GM23338 (cell line): ENCODE results near the gene EPHA3. TPM values are rescaled to one million over a fixed set of nuclear protein-coding genes. Genes with fewer than 3 reads are reported as not detected.

Source experiments
- ATAC-seq: fragments of 200-7000 bp; cut with Tn5 transposase; 3 replicates; pipeline ENCODE4 v1.9.1; 2020
- DNase-seq: peaks from one replicate; pipeline ENCODE4 v3.0.0-alpha.2; 2015; ENCODE audit warnings: low spot score
- H2AFZ ChIP-seq: fragments of 200-600 bp; sonication (generic); 2 replicates; pipeline ENCODE4 v1.8.0; 2016; ENCODE audit warnings: antibody characterized with exemption, mild to moderate bottlenecking, moderate library complexity
- H3F3A ChIP-seq: fragments of 200-600 bp; sonication (generic); replicated peaks from 2 replicates; pipeline ENCODE4 v1.8.0; 2017; ENCODE audit warnings: antibody characterized with exemption, mixed run types, low read depth
- H3K27ac ChIP-seq: fragments of 200-600 bp; sonication (generic); 2 replicates; pipeline ENCODE4 v1.6.1; 2016; ENCODE audit warnings: low read depth
- H3K27me3 ChIP-seq: fragments of 200-600 bp; sonication (generic); 2 replicates; pipeline ENCODE4 v1.8.0; 2016; ENCODE audit warnings: mild to moderate bottlenecking, mixed run types, moderate library complexity; ENCODE audit not compliant: insufficient read depth
- H3K36me3 ChIP-seq: fragments of 200-600 bp; sonication (generic); 2 replicates; pipeline ENCODE4 v1.8.0; 2016; ENCODE audit warnings: mild to moderate bottlenecking; ENCODE audit not compliant: insufficient read depth
- H3K4me1 ChIP-seq: fragments of 200-600 bp; sonication (generic); 2 replicates; pipeline ENCODE4 v1.8.0; 2016; ENCODE audit warnings: mild to moderate bottlenecking, moderate library complexity; ENCODE audit not compliant: insufficient read depth
- H3K4me2 ChIP-seq: fragments of 200-600 bp; sonication (generic); 2 replicates; pipeline ENCODE4 v1.7.1; 2017; ENCODE audit warnings: mixed run types
- H3K4me3 ChIP-seq: fragments of 200-600 bp; sonication (generic); 2 replicates; pipeline ENCODE4 v1.6.1; 2016; ENCODE audit warnings: mixed run types
- H3K79me2 ChIP-seq: fragments of 200-600 bp; sonication (generic); replicated peaks from 2 replicates; pipeline ENCODE4 v1.8.0; 2017; ENCODE audit warnings: mild to moderate bottlenecking; ENCODE audit not compliant: insufficient read depth
- H3K9me2 ChIP-seq: fragments of 200-600 bp; sonication (generic); 2 replicates; pipeline ENCODE4 v1.8.0; 2017; ENCODE audit not compliant: insufficient read depth
- H4K20me1 ChIP-seq: fragments of 200-600 bp; sonication (generic); replicated peaks from 2 replicates; pipeline ENCODE4 v1.8.0; 2017; ENCODE audit warnings: mild to moderate bottlenecking; ENCODE audit not compliant: insufficient read depth
- H3K27ac Mint-ChIP-seq: 2 replicates; pipeline ENCODE4 v1.8.0; 2020; ENCODE audit warnings: inconsistent platforms, mild to moderate bottlenecking, moderate library complexity, mixed read lengths
- H3K27me3 Mint-ChIP-seq: 3 replicates; pipeline ENCODE4 v1.8.0; 2022; ENCODE audit warnings: low read depth, mild to moderate bottlenecking, moderate library complexity, mixed read lengths, inconsistent platforms; ENCODE audit not compliant: insufficient read depth, poor library complexity
- H3K36me3 Mint-ChIP-seq: 3 replicates; pipeline ENCODE4 v1.8.0; 2021; ENCODE audit warnings: low read depth, mild to moderate bottlenecking, inconsistent platforms, moderate library complexity, mixed read lengths
- H3K4me1 Mint-ChIP-seq: 3 replicates; pipeline ENCODE4 v1.8.0; 2020; ENCODE audit warnings: mild to moderate bottlenecking, inconsistent platforms, mixed read lengths
- H3K4me3 Mint-ChIP-seq: 3 replicates; pipeline ENCODE4 v1.8.0; 2021; ENCODE audit warnings: moderate library complexity, mild to moderate bottlenecking, inconsistent platforms, mixed read lengths
- H3K9me3 Mint-ChIP-seq: 3 replicates; pipeline ENCODE4 v1.8.0; 2020; ENCODE audit warnings: moderate library complexity, mild to moderate bottlenecking, inconsistent platforms, mixed read lengths
- CREB1 ChIP-seq: fragments of 250-450 bp; sonication (Bioruptor Pico); IDR thresholded peaks from 2 replicates; pipeline ENCODE4 v1.5.0; 2020; ENCODE audit warnings: low read depth, mild to moderate bottlenecking, moderate library complexity
- EZH2 ChIP-seq: fragments of 200-600 bp; sonication (generic); IDR thresholded peaks from one replicate; pipeline ENCODE4 v1.8.0; 2017; ENCODE audit warnings: antibody characterized with exemption, mild to moderate bottlenecking, low read depth; ENCODE audit not compliant: unreplicated experiment
- EZH2phosphoT487 ChIP-seq: fragments of 200-600 bp; sonication (generic); IDR thresholded peaks from one replicate; pipeline ENCODE4 v1.8.1; 2018; ENCODE audit warnings: antibody characterized with exemption; ENCODE audit not compliant: unreplicated experiment
- JUNB ChIP-seq: IDR thresholded peaks from one replicate; pipeline ENCODE4 v1.6.1; 2016; ENCODE audit warnings: antibody characterized with exemption; ENCODE audit not compliant: unreplicated experiment
- NANOG ChIP-seq: IDR thresholded peaks from 2 replicates; pipeline ENCODE4 v1.6.1; 2016; ENCODE audit warnings: antibody characterized with exemption, borderline replicate concordance
- POLR2AphosphoS5 ChIP-seq: IDR thresholded peaks from 2 replicates; pipeline ENCODE4 v1.6.1; 2016; ENCODE audit warnings: antibody characterized with exemption, low read depth
- STAT1 ChIP-seq: IDR thresholded peaks from one replicate; pipeline ENCODE4 v1.6.1; 2016; ENCODE audit warnings: antibody characterized with exemption; ENCODE audit not compliant: unreplicated experiment
- ZNF114 ChIP-seq: fragments of 250-450 bp; sonication (Bioruptor Pico); IDR thresholded peaks from 2 replicates; pipeline ENCODE4 v1.5.0; 2020; ENCODE audit warnings: mild to moderate bottlenecking, moderate library complexity
- ZNF331 ChIP-seq: fragments of 250-450 bp; sonication (Bioruptor Pico); IDR thresholded peaks from 2 replicates; pipeline ENCODE4 v1.5.0; 2020; ENCODE audit warnings: low read depth, mild to moderate bottlenecking, moderate library complexity
- polyA plus RNA-seq: library from polyadenylated mRNA; unstranded; fragments of >200 nt; fragmentation: Nextera tagmentation; extraction: Ambion mirVana; gene quantifications from 2 replicates; pipeline ENCODE4 v1.2.1, GENCODE V29; 2016
- total RNA-seq: library from RNA; depleted of rRNA; stranded (reverse); fragments of >200 nt; shearing (Covaris generic); gene quantifications from 2 replicates; pipeline ENCODE4 v1.2.3, GENCODE V29; 2014
- TF ChIP-seq, protein P1 (sequence below), 2 experiments: fragments of 200-600 bp in 1 of 2; sonication (generic) in 1 of 2; conservative IDR thresholded peaks; 2 replicates each; pipeline versions ENCODE4 v1.5.1 to v1.6.1; 2016 to 2017; ENCODE audit warnings: antibody characterized with exemption in 2 of 2, low read depth in 2 of 2, mild to moderate bottlenecking in 2 of 2, moderate library complexity in 1 of 2
- TF ChIP-seq, protein P2 (sequence below): IDR thresholded peaks from one replicate; pipeline ENCODE4 v1.6.1; 2018; ENCODE audit warnings: antibody characterized with exemption; ENCODE audit not compliant: unreplicated experiment
- TF ChIP-seq, protein P3 (sequence below): IDR thresholded peaks from 2 replicates; pipeline ENCODE4 v1.6.1; 2016; ENCODE audit warnings: antibody characterized with exemption
- TF ChIP-seq, protein P4 (sequence below): fragments of 250-450 bp; sonication (Bioruptor Pico); IDR thresholded peaks from 2 replicates; pipeline ENCODE4 v1.5.0; 2020; ENCODE audit warnings: mild to moderate bottlenecking, moderate library complexity

EPHA3 gene
- total and polyA plus RNA-seq, 2 experiments from 2014 or later, result 0.05 to 0.21 TPM

DNA sequence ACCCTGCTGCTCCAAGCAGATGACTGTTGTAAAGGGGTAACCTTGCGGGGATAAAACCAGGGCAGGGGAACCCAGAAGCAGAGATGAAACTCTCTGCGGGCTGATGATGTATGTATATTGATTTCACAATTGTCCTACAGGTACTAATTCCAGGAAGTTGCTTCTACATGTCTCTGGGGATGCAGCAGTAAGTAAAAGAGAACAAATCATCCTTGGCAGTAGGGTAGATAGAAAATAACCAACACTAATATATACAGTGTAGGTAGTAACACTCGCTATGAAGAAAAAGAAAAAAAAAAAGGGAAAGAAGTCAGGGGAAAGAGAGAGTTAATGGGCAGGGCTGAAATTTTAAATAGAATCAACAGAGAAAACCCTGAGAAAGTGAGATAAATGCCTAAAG lies 50.2 kb downstream of the EPHA3 start:
- no peaks in the 10 kb centered on the region for H3F3A ChIP-seq
- H3K4me3 Mint-ChIP-seq, result no peak overlapping the region

More for the DNA sequence above, 50.2 kb downstream of the EPHA3 start:
- Histone ChIP-seq H4K20me1 (no peaks in the 10 kb centered on the region), H3K79me2 (no peaks in the 10 kb centered on the region), H3K9me2 (no peaks in the 10 kb centered on the region), H3K27me3 (no peaks in the 10 kb centered on the region), H3K4me1 (no peaks in the 10 kb centered on the region), H3K4me2 (no peak overlapping the region), H3K4me3 (no peak overlapping the region), H3K27ac (no peak overlapping the region), H2AFZ (no peak overlapping the region), H3K36me3 (no peaks in the 10 kb centered on the region)
- Mint-ChIP-seq H3K4me1 (peaks cover 6% of the 10 kb centered on the region; the same call in 1 of the 3 replicates), H3K27ac (no peak overlapping the region; the same call in 1 of the 2 replicates), H3K27me3 (no peaks in the 10 kb centered on the region), H3K36me3 (no peaks in the 10 kb centered on the region), H3K9me3 (no peaks in the 10 kb centered on the region)
- TF ChIP-seq, protein P1, sequence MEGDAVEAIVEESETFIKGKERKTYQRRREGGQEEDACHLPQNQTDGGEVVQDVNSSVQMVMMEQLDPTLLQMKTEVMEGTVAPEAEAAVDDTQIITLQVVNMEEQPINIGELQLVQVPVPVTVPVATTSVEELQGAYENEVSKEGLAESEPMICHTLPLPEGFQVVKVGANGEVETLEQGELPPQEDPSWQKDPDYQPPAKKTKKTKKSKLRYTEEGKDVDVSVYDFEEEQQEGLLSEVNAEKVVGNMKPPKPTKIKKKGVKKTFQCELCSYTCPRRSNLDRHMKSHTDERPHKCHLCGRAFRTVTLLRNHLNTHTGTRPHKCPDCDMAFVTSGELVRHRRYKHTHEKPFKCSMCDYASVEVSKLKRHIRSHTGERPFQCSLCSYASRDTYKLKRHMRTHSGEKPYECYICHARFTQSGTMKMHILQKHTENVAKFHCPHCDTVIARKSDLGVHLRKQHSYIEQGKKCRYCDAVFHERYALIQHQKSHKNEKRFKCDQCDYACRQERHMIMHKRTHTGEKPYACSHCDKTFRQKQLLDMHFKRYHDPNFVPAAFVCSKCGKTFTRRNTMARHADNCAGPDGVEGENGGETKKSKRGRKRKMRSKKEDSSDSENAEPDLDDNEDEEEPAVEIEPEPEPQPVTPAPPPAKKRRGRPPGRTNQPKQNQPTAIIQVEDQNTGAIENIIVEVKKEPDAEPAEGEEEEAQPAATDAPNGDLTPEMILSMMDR (conservative IDR thresholded peaks at IDR 0.05; ENCODE audit: low read depth in 2 of 2), result no peak
- no peak for TF ChIP-seq CREB1 (CRISPR knock-in tag)
- TF ChIP-seq ZNF114 (CRISPR knock-in tag), result no peak
- no peak for TF ChIP-seq EZH2
- TF ChIP-seq NANOG, result no peak
- TF ChIP-seq POLR2AphosphoS5, result no peak
- TF ChIP-seq, protein P2, sequence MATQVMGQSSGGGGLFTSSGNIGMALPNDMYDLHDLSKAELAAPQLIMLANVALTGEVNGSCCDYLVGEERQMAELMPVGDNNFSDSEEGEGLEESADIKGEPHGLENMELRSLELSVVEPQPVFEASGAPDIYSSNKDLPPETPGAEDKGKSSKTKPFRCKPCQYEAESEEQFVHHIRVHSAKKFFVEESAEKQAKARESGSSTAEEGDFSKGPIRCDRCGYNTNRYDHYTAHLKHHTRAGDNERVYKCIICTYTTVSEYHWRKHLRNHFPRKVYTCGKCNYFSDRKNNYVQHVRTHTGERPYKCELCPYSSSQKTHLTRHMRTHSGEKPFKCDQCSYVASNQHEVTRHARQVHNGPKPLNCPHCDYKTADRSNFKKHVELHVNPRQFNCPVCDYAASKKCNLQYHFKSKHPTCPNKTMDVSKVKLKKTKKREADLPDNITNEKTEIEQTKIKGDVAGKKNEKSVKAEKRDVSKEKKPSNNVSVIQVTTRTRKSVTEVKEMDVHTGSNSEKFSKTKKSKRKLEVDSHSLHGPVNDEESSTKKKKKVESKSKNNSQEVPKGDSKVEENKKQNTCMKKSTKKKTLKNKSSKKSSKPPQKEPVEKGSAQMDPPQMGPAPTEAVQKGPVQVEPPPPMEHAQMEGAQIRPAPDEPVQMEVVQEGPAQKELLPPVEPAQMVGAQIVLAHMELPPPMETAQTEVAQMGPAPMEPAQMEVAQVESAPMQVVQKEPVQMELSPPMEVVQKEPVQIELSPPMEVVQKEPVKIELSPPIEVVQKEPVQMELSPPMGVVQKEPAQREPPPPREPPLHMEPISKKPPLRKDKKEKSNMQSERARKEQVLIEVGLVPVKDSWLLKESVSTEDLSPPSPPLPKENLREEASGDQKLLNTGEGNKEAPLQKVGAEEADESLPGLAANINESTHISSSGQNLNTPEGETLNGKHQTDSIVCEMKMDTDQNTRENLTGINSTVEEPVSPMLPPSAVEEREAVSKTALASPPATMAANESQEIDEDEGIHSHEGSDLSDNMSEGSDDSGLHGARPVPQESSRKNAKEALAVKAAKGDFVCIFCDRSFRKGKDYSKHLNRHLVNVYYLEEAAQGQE, result no peak
- TF ChIP-seq ZNF331 (CRISPR knock-in tag), result no peak
- no peak for TF ChIP-seq JUNB
- TF ChIP-seq EZH2phosphoT487, result no peak
- TF ChIP-seq, protein P3, sequence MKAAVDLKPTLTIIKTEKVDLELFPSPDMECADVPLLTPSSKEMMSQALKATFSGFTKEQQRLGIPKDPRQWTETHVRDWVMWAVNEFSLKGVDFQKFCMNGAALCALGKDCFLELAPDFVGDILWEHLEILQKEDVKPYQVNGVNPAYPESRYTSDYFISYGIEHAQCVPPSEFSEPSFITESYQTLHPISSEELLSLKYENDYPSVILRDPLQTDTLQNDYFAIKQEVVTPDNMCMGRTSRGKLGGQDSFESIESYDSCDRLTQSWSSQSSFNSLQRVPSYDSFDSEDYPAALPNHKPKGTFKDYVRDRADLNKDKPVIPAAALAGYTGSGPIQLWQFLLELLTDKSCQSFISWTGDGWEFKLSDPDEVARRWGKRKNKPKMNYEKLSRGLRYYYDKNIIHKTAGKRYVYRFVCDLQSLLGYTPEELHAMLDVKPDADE, result no peak
- no peak for TF ChIP-seq STAT1
- TF ChIP-seq, protein P4, sequence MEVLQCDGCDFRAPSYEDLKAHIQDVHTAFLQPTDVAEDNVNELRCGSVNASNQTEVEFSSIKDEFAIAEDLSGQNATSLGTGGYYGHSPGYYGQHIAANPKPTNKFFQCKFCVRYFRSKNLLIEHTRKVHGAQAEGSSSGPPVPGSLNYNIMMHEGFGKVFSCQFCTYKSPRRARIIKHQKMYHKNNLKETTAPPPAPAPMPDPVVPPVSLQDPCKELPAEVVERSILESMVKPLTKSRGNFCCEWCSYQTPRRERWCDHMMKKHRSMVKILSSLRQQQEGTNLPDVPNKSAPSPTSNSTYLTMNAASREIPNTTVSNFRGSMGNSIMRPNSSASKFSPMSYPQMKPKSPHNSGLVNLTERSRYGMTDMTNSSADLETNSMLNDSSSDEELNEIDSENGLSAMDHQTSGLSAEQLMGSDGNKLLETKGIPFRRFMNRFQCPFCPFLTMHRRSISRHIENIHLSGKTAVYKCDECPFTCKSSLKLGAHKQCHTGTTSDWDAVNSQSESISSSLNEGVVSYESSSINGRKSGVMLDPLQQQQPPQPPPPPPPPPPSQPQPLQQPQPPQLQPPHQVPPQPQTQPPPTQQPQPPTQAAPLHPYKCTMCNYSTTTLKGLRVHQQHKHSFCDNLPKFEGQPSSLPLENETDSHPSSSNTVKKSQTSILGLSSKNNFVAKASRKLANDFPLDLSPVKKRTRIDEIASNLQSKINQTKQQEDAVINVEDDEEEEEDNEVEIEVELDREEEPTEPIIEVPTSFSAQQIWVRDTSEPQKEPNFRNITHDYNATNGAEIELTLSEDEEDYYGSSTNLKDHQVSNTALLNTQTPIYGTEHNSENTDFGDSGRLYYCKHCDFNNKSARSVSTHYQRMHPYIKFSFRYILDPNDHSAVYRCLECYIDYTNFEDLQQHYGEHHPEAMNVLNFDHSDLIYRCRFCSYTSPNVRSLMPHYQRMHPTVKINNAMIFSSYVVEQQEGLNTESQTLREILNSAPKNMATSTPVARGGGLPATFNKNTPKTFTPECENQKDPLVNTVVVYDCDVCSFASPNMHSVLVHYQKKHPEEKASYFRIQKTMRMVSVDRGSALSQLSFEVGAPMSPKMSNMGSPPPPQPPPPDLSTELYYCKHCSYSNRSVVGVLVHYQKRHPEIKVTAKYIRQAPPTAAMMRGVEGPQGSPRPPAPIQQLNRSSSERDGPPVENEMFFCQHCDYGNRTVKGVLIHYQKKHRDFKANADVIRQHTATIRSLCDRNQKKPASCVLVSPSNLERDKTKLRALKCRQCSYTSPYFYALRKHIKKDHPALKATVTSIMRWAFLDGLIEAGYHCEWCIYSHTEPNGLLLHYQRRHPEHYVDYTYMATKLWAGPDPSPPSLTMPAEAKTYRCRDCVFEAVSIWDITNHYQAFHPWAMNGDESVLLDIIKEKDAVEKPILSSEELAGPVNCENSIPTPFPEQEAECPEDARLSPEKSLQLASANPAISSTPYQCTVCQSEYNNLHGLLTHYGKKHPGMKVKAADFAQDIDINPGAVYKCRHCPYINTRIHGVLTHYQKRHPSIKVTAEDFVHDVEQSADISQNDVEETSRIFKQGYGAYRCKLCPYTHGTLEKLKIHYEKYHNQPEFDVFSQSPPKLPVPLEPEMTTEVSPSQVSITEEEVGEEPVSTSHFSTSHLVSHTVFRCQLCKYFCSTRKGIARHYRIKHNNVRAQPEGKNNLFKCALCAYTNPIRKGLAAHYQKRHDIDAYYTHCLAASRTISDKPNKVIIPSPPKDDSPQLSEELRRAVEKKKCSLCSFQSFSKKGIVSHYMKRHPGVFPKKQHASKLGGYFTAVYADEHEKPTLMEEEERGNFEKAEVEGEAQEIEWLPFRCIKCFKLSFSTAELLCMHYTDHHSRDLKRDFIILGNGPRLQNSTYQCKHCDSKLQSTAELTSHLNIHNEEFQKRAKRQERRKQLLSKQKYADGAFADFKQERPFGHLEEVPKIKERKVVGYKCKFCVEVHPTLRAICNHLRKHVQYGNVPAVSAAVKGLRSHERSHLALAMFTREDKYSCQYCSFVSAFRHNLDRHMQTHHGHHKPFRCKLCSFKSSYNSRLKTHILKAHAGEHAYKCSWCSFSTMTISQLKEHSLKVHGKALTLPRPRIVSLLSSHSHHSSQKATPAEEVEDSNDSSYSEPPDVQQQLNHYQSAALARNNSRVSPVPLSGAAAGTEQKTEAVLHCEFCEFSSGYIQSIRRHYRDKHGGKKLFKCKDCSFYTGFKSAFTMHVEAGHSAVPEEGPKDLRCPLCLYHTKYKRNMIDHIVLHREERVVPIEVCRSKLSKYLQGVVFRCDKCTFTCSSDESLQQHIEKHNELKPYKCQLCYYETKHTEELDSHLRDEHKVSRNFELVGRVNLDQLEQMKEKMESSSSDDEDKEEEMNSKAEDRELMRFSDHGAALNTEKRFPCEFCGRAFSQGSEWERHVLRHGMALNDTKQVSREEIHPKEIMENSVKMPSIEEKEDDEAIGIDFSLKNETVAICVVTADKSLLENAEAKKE (CRISPR knock-in tag), result no peak
- ATAC-seq (no peak), DNase-seq (no peak)
